Transverse colon (tissue), 4 donors: ENCODE data around the gene RASGEF1C. TPM values are rescaled to one million over a fixed set of nuclear protein-coding genes. Genes with fewer than 3 reads are reported as not detected.

Source experiments
- DNase-seq: peaks from one replicate; pipeline ENCODE4 v3.0.0-alpha.2; 2019
- H3K27ac ChIP-seq, 4 donors: fragments of 200-600 bp; sonication (generic); 2 replicates each; pipeline ENCODE4 v1.5.1; 2016 to 2018; ENCODE audit warnings: inconsistent platforms in 4 of 4
- H3K27me3 ChIP-seq: fragments of 200-600 bp; sonication (generic); 2 replicates; pipeline ENCODE4 v1.5.1; 2017; ENCODE audit warnings: inconsistent platforms
- H3K36me3 ChIP-seq, 4 donors: fragments of 200-600 bp; sonication (generic); 2 replicates each; pipeline ENCODE4 v1.5.1; 2017 to 2019; ENCODE audit warnings: inconsistent platforms in 4 of 4
- H3K4me1 ChIP-seq, 4 donors: fragments of 200-600 bp; sonication (generic); 2 replicates each; pipeline ENCODE4 v1.5.1; 2017 to 2020; ENCODE audit warnings: inconsistent platforms in 4 of 4
- H3K4me3 ChIP-seq, 4 donors: fragments of 200-600 bp; sonication (generic); 1 replicate in 1 of 4; 2 replicates in 3 of 4; pipeline versions ENCODE4 v1.5.1 to v1.6.1; 2017 to 2019; ENCODE audit warnings: inconsistent platforms in 4 of 4
- H3K9me3 ChIP-seq, 2 donors: fragments of 200-600 bp; sonication (generic); 2 replicates each; pipeline ENCODE4 v1.5.1; 2017 to 2019; ENCODE audit warnings: inconsistent platforms in 2 of 2
- CTCF ChIP-seq, 5 experiments: fragments of 200-600 bp in 3 of 5; fragments of 450-650 bp in 2 of 5; sonication (generic) in 3 of 5; IDR thresholded peaks; 1 replicate in 2 of 5; 2 replicates in 3 of 5; pipeline ENCODE4 v1.5.1; 2016 to 2017; ENCODE audit warnings: antibody characterized with exemption in 5 of 5, inconsistent platforms in 3 of 5, mild to moderate bottlenecking in 2 of 5, moderate library complexity in 1 of 5
- EP300 ChIP-seq: sonication (generic); formaldehyde crosslinking; IDR thresholded peaks from one replicate; pipeline ENCODE4 v1.6.1; 2017; ENCODE audit warnings: antibody characterized with exemption, low read depth
- POLR2A ChIP-seq: fragments of 450-650 bp; IDR thresholded peaks from one replicate; pipeline ENCODE4 v1.6.1; 2016; ENCODE audit warnings: antibody characterized with exemption, mild to moderate bottlenecking, moderate library complexity
- POLR2AphosphoS5 ChIP-seq, 3 donors: sonication (generic); formaldehyde crosslinking; IDR thresholded peaks; one replicate each; pipeline ENCODE4 v1.6.1; 2016; ENCODE audit warnings: antibody characterized with exemption in 3 of 3
- WGBS, 2 donors: methylation state at CpG; one replicate each; pipeline ENCODE4 v1.1.5; 2018; ENCODE audit warnings: low coverage in 1 of 2; 5-methylcytosine and 5-hydroxymethylcytosine counted together
- in situ Hi-C, 4 donors: fragments of 200-750 bp; cut with MboI; loops; one replicate each; pipeline versions ENCODE4 v1.15.0 to v1.15.1; 2017; ENCODE audit warnings: low sequenced_read_pairs in 3 of 4, low pct_ligation_motif_present in 1 of 4, low pct_unique_long_range_greater_than_20kb in 1 of 4
- intact Hi-C: fragments of 100-400 bp; cut with DNase I; formaldehyde crosslinking; loops from one replicate; pipeline ENCODE4 v1.15.1; 2023; ENCODE audit warnings: low total_unique reads
- total RNA-seq, 4 donors: library from RNA; depleted of rRNA; stranded (reverse); fragments of >200 nt; gene quantifications; one replicate each; pipeline ENCODE4 v1.1.0, GENCODE V29; 2016

The RASGEF1C gene
- total RNA-seq, 4 donors from 2014 or later, result 0.14 to 3.0 TPM; not detected in 2

GRCh38 chr5:180170810-180171567 lies 38.0 kb downstream of the RASGEF1C start:
- in situ Hi-C loops, result no loop called here

GRCh38 chr5:180170106-180170809 lies 38.8 kb downstream of the RASGEF1C start:
- peaks cover 8% of the 10 kb centered on the region for H3K27me3 ChIP-seq

More at GRCh38 chr5:180170810-180171567, 38.0 kb downstream of the RASGEF1C start:
- intact Hi-C loops, result no loop called here
- H3K36me3 ChIP-seq, result no peaks in the 10 kb centered on the region
- H3K27ac ChIP-seq, result peak overlapping the region in 3 of 4 donors; percentile 10 to 41 (median 33)
- DNase-seq, result no peak
- TF ChIP-seq CTCF (IDR thresholded peaks at IDR 0.05) (no peak), POLR2A (no peak), EP300 (no peak), POLR2AphosphoS5 (IDR thresholded peaks at IDR 0.05) (no peak)
- peaks cover 8% of the 10 kb centered on the region for H3K27me3 ChIP-seq
- no peaks in the 10 kb centered on the region for H3K4me1 ChIP-seq
- 83% methylated on average over 19 of the region's 19 CpGs; no CpG with 5 or more reads in 1 of the 2 donors for WGBS, 2 donors
- no peak overlapping the region for H3K4me3 ChIP-seq
- no peaks in the 10 kb centered on the region for H3K9me3 ChIP-seq

GRCh38 chr5:180169248-180170105 lies 39.5 kb downstream of the RASGEF1C start:
- no peak overlapping the region for H3K4me3 ChIP-seq
- H3K4me1 ChIP-seq, result no peaks in the 10 kb centered on the region
- in situ Hi-C loops, result no loop called here
- 50 to 62% methylated on average over 3 to 23 of the region's 23 CpGs for WGBS, 2 donors
- no peaks in the 10 kb centered on the region for H3K9me3 ChIP-seq
- peaks cover 11% of the 10 kb centered on the region for H3K27me3 ChIP-seq
- H3K27ac ChIP-seq, result peak overlapping the region in 1 of 4 donors; percentile 17
- intact Hi-C loops, result no loop called here
- DNase-seq, result no peak
- H3K36me3 ChIP-seq, result no peaks in the 10 kb centered on the region
- TF ChIP-seq EP300 (no peak), POLR2AphosphoS5 (IDR thresholded peaks at IDR 0.05) (no peak), POLR2A (no peak), CTCF (IDR thresholded peaks at IDR 0.05) (no peak)

More at GRCh38 chr5:180170106-180170809, 38.8 kb downstream of the RASGEF1C start:
- Histone ChIP-seq H3K27ac (peak overlapping the region in 3 of 4 donors; percentile 10 to 41 (median 33)), H3K4me1 (no peaks in the 10 kb centered on the region), H3K9me3 (no peaks in the 10 kb centered on the region), H3K36me3 (no peaks in the 10 kb centered on the region), H3K4me3 (no peak overlapping the region)
- in situ Hi-C loops (no loop called here), intact Hi-C loops (no loop called here)
- WGBS, 2 donors, result 51% methylated on average over 31 of the region's 32 CpGs; no CpG with 5 or more reads in 1 of the 2 donors
- TF ChIP-seq EP300, result no peak
- no peak for TF ChIP-seq POLR2AphosphoS5 (IDR thresholded peaks at IDR 0.05)
- no peak for TF ChIP-seq CTCF (IDR thresholded peaks at IDR 0.05)
- TF ChIP-seq POLR2A, result no peak
- DNase-seq, result no peak

- Histone ChIP-seq H3K4me1 (no peaks in the 10 kb centered on the region), H3K27me3 (peaks cover 16% of the 10 kb centered on the region), H3K4me3 (no peak overlapping the region), H3K27ac (no peak overlapping the region), H3K9me3 (no peaks in the 10 kb centered on the region), H3K36me3 (no peaks in the 10 kb centered on the region)
- in situ Hi-C loops (no loop called here), intact Hi-C loops (no loop called here)
- no peak for DNase-seq
- no peak for TF ChIP-seq CTCF (IDR thresholded peaks at IDR 0.05)
- TF ChIP-seq POLR2AphosphoS5 (IDR thresholded peaks at IDR 0.05), result no peak
- 74 to 78% methylated on average over 2 to 6 of the region's 6 CpGs for whole genome bisulfite sequencing, 2 donors
Measured at GRCh38 chr5:180168758-180169157, 40.3 kb downstream of the RASGEF1C start.
